ENCODE results near the gene RBMS3. TPM values are rescaled to one million over a fixed set of nuclear protein-coding genes. Genes with fewer than 3 reads are reported as not detected.

RBMS3 gene
- total RNA-seq, 1 experiment from 2014 or later, result 0.42 TPM

- H3K9me3 ChIP-seq (ENCODE audit: control insufficient read depth in 1 of 2, insufficient read depth in 1 of 2, low read depth in 1 of 2, low read length in 2 of 2), result no peaks in the 10 kb centered on the region
- no TSS peak for BruUV-seq (replicated peaks)
- H3K36me3 ChIP-seq (ENCODE audit: control insufficient read depth in 1 of 2, insufficient read depth in 2 of 2, low read length in 2 of 2), result no peaks in the 10 kb centered on the region
- intact Hi-C loops (cut with micrococcal nuclease), result no loop called here
- TF ChIP-seq SP1 (IDR thresholded peaks at IDR 0.05; ENCODE audit: low read depth), result no peak
- TF ChIP-seq JUND (IDR thresholded peaks at IDR 0.05), result no peak
- no peak for TF ChIP-seq POLR2A (IDR thresholded peaks at IDR 0.05; ENCODE audit: borderline replicate concordance, extremely low read depth, insufficient read depth, insufficient read length)
- no peak for TF ChIP-seq EZH2phosphoT487 (IDR thresholded peaks at IDR 0.05; ENCODE audit: borderline replicate concordance)
- no peak for TF ChIP-seq ELF1 (IDR thresholded peaks at IDR 0.05; ENCODE audit: borderline replicate concordance, low read depth)
- no peak for TF ChIP-seq SIN3A (IDR thresholded peaks at IDR 0.05; ENCODE audit: low read depth)
- TF ChIP-seq ZBTB33 (IDR thresholded peaks at IDR 0.05; ENCODE audit: extremely low read depth, insufficient replicate concordance, low read length), result no peak
- no peak for TF ChIP-seq POLR2AphosphoS5 (IDR thresholded peaks at IDR 0.05; ENCODE audit: low read depth, low read length)
- no peak for TF ChIP-seq CTCF (IDR thresholded peaks at IDR 0.05 in 2 of 3, conservative IDR thresholded peaks at IDR 0.05 in 1 of 3; ENCODE audit: borderline replicate concordance in 1 of 3, insufficient read depth in 1 of 3, low read depth in 2 of 3, low read length in 2 of 3)
- TF ChIP-seq FOSL1 (IDR thresholded peaks at IDR 0.05; ENCODE audit: low read depth), result no peak
- TF ChIP-seq REST (IDR thresholded peaks at IDR 0.05; ENCODE audit: low read depth), result no peak
- no peak for TF ChIP-seq EZH2 (IDR thresholded peaks at IDR 0.05)
- no peak for TF ChIP-seq RAD21 (IDR thresholded peaks at IDR 0.05; ENCODE audit: low read depth)
- no peak for TF ChIP-seq TCF7L2 (IDR thresholded peaks at IDR 0.05; ENCODE audit: borderline replicate concordance, extremely low read depth, insufficient read depth, insufficient read length)
- no peak for TF ChIP-seq YY1 (IDR thresholded peaks at IDR 0.05; ENCODE audit: extremely low read depth, insufficient replicate concordance, low read depth, low read length)
- TF ChIP-seq CBX3 (IDR thresholded peaks at IDR 0.05; ENCODE audit: low read depth), result no peak
- H3K79me2 ChIP-seq (ENCODE audit: insufficient read depth, low read length), result no peaks in the 10 kb centered on the region
- CTCF ChIA-PET, result no interaction called here
- no peaks in the 10 kb centered on the region for H4K20me1 ChIP-seq (ENCODE audit: insufficient read depth)
- H3K4me1 ChIP-seq (ENCODE audit: control insufficient read depth in 1 of 2, insufficient read depth in 2 of 2, low read length in 2 of 2), result no peaks in the 10 kb centered on the region
- H3K9me2 ChIP-seq (ENCODE audit: insufficient read depth), result no peaks in the 10 kb centered on the region
- no peak overlapping the region for H3K4me2 ChIP-seq (ENCODE audit: low read length)
- POLR2A ChIA-PET, result no interaction called here
- H2AFZ ChIP-seq (ENCODE audit: low read depth, low read length, poor library complexity, severe bottlenecking), result no peak overlapping the region
- RAD21 ChIA-PET (ENCODE audit: low non-redundant PET in 1 of 2, low total read pairs in 2 of 2, uncharacterized antibody in 2 of 2, unreplicated experiment in 2 of 2), result no interaction called here
- no peak overlapping the region for H3K27ac ChIP-seq (ENCODE audit: low read depth, low read length)
- H3K27me3 ChIP-seq (ENCODE audit: insufficient read depth, low read length), result no peaks in the 10 kb centered on the region
- H3K9ac ChIP-seq (ENCODE audit: low read length), result no peak overlapping the region
- ATAC-seq (no peak), DNase-seq (ENCODE audit: low read depth, low spot score) (no peak)
- no peak overlapping the region for H3K4me3 ChIP-seq (replicated peaks in 1 of 2; ENCODE audit: low read depth in 1 of 2, low read length in 2 of 2)
Measured at GRCh38 chr3:29758434-29759322, 477.8 kb downstream of the RBMS3 start.

Data from HCT116 (cell line).